Left renal pelvis (tissue), 4 donors: Measurements from ENCODE around the gene GRHL1. TPM values are rescaled to one million over a fixed set of nuclear protein-coding genes. Genes with fewer than 3 reads are reported as not detected.

Experiments used
- DNase-seq, 4 donors: peaks; one replicate each; pipeline ENCODE4 v3.0.0-alpha.2; 2013; ENCODE audit warnings: low read depth in 4 of 4, low spot score in 3 of 4
- polyA plus RNA-seq, 4 donors: library from polyadenylated mRNA; unstranded; fragments of 120-200 nt; gene quantifications; one replicate each; pipeline ENCODE4 v1.2.1, GENCODE V29; 2013; ENCODE audit not compliant: insufficient read length in 4 of 4

The GRHL1 gene
- polyA plus RNA-seq, 4 donors, result 0.86 to 8.0 (median 6.7) TPM

DNA sequence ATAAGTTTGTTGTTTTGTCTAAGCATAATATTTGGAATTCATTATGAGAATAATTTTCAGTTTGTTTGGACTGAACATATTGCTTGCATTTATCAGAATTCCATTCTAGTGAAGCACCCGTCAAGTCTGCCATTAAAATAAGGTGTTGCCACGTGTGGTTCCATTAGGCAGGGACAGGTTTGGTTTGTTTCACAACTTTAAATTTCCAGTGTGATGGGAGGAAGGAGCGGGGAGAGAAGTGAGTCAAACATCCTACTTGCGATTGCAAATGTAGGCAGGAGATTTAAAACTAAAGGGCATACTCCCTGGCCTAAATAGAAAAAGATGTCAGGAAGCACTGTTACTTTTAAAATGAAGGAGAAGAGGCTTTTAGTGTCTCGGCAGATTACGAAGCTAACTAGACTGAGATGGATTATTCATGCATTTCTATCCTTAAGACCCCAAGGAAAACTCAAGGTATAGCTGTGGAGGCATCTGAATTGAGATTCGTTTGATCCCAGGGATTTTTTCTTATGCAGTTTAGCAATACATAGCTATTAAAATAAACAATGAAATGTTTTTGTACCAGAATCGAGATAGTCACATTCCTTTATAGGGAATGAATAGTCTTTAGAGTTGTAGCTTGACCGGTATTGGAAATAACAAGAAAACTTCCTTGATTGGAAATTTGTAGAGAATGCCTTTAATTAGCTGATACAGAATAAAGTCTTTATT is 19.8 kb downstream of the GRHL1 start:
- no peak for DNase-seq

GRCh38 chr2:9971890-9972289 is 20.4 kb downstream of the GRHL1 start:
- no peak for DNase-seq

DNA sequence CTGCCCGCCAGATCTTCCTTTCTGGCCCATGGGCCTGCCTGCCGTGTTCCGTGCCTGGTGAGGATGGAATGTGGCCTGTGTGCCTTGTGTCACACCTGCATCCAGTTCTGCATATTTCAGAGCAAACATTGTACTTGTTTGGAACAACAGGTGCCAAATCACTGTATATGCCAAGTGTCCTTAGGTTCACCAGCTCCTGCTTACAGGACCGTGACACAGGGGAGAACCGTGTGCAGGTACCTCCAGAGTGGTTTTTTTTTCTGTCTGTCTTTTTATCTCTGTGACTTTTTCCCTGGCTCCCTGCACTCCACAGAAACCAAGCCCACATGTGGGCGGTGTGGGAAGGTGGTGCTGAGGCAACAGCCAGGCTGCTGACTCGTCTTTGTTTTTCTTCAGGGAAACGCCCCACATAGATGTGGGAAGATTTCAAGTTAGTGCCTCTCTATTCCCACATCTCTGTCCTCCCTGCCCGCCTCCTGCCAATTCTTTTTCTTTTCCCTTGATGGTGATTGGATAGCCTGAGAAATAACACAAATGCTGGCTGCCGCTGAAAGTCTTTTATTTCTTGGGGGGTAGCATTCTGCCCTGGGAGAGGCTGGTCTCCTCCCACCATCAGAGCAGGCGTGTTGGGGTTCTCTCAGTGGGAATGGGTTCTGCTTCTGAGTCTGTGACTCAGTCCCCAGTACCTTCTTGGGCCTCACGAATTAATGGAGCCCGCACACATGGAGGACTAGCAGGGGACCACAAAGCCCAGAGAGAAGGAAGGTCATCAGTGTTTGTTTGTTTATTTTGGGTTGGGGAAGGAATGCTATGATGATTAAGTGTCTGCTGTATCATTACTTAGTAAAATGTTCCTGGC is 21.4 kb downstream of the GRHL1 start:
- DNase-seq, result no peak

GRCh38 chr2:9973690-9974089 is 22.2 kb downstream of the GRHL1 start:
- no peak for DNase-seq

- no peak for DNase-seq
Observed at GRCh38 chr2:9974343-9974742, 22.9 kb downstream of the GRHL1 start.

DNA sequence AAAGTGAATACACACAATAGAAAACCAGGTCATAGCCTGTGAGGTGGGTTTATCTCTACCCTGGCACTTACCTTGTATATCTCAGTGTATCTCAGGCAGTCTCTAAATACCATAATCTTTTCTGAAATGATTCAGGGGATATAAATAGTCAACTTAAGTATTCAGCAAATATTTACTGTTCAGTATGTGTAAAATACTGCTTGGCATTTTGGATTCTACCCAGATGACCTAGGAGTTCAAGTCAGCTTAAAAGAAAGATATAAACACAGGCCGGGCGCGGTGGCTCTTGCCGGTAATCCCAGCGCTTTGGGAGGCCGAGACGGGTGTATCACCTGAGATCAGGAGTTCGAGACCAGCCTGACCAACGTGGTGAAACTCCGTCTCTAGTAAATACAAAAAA is 23.8 kb downstream of the GRHL1 start:
- DNase-seq, result no peak

- DNase-seq, result no peak
Observed at GRCh38 chr2:9975805-9976447, 24.4 kb downstream of the GRHL1 start.

- DNase-seq, result no peak
Observed at GRCh38 chr2:9979977-9980376, 28.5 kb downstream of the GRHL1 start.

- no peak for DNase-seq
Observed at GRCh38 chr2:9980520-9980919, 29.0 kb downstream of the GRHL1 start.

- no peak for DNase-seq
Observed at GRCh38 chr2:9981655-9982054, 30.2 kb downstream of the GRHL1 start.

GRCh38 chr2:9982248-9982647 is 30.8 kb downstream of the GRHL1 start:
- no peak for DNase-seq

DNA sequence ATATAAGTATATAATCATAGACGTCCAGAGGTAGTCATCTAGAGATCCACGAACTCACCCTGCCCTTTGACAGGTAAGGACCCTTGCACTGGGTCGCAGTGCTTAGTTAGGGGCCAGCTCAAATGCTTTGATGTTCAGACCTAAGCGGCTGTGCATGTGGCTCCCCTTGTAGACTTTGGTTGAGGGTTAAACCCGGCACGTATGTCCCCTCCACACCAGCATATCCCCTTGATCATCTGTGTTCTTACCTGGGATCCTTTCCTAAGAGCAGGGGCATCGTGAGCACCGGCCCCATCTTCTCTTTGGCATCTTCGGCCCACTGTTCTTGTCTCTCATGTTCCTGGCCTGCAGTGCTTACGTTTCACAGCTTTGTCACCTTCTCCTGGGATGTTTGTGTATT is 31.4 kb downstream of the GRHL1 start:
- DNase-seq, result no peak

DNA sequence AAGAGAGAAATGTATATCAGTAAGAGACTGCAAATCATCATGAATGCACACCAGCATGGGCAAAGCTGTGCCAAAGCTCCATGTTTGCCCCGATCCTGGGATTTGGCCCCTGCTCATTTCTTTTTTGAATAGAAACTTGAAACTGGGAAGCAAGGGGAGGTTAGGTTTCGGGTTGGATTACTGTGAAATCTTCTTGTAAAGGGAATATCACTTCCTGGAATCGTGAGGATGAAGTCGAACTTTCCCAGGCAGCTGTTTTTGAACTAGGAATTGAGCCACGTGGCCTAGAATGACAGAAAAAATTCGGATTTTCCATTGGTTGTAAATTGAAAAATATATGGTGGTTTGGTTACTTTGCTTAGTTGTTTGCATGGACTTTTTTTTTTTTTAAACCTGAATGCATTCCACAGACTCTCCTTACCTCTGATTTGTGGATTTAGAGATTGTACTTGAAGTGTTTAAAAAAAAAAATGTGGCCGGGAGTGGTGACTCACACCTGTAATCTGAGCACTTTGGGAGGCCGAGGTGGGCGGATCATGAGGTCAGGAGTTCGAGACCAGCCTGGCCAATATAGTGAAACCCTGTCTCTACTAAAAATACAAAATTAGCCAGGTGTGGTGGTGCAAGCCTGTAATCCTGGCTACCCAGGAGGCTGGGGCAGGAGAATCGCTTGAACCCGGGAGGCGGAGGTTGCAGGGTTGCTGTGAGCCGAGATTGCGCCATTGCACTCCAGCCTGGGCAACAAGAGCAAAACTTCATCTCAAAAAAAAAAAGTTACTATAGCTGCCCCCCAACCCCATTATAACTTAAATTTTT is 32.1 kb downstream of the GRHL1 start:
- no peak for DNase-seq

DNA sequence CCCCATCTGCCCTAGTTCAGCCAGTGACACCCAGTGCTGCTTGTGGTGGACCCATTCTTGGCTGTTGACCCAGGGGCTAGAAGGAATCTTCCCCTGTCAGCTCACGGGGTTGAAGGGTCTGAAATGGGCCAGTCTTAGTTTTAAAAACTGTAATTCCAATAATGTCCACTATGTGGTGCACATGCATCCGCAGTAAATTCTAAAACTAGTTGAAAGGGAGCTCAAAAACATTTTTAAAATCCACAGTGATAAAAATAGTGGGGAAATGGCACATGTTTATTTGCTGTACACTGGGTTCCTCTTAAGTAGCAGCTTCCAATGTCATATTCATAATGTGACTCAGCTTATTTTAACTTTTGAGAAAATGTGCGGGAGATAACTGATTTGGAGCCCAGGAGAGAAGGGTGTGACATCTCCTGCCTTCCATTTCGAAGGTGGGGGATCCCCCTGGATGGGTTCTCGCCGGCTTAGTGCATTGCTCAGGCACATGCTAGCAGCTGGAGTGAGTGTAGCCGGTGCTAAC is 32.8 kb downstream of the GRHL1 start:
- no peak for DNase-seq

DNA sequence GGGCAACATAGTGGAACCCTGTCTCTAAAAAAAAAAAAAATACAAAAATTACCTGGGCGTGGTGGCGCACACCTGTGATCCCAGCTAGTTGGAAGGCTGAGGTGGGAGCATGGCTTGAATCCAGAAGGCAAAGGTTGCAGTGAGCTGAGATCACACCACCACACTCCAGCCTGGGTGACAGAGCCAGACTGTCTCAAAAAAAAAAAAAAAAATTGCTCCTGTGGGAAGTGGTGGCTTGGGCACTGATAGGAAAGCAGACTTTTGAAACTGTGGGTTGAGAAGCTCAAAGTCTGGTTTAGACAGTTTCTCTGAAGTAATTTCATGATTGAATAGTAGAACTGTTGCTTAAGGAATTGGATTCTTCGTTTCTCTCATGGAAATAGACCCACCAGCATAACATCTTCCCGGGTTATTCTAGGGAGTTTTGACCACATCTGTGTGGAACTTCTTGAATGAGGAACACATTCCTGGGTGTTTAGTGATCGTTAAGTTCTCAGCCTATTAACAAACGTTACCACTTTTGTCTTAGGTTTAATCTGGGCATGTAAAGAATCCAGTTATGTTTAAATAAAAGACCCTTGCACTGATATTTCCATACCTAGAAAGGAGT is 33.5 kb downstream of the GRHL1 start:
- DNase-seq, result no peak

DNA sequence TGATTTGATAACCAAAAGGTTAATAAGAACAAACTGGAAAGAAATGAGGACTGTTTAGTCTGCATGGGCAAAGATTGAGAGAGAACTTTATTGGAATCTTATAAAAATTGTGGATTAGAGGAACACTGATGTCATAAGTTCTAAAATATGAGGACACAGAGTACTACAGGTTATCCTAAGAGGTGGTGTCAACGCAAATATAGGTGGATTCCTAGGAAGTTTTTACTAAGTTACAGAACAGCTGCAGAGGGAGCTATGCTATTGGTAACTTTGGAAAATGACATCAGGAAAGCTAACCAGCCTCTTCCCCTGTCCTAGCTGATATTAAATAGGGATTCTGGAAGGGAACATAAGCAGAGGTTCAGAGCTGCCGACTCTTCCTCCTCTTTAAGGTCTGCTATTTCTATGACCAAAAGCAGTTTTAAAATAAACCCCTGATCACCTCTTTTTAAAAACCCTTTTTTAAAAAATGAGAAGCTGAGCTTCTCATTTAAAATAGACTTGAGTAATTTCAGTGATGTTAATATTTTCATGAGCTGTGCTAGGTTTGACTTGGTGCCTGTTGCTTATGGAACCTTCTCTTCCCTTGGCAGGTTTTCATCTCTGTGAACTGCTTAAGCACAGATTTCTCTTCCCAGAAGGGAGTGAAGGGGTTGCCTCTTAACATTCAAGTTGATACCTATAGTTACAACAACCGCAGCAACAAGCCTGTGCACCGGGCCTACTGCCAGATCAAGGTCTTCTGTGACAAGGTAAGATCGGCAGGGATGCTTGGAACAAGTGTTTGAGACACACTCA is 34.2 kb downstream of the GRHL1 start:
- no peak for DNase-seq

DNA sequence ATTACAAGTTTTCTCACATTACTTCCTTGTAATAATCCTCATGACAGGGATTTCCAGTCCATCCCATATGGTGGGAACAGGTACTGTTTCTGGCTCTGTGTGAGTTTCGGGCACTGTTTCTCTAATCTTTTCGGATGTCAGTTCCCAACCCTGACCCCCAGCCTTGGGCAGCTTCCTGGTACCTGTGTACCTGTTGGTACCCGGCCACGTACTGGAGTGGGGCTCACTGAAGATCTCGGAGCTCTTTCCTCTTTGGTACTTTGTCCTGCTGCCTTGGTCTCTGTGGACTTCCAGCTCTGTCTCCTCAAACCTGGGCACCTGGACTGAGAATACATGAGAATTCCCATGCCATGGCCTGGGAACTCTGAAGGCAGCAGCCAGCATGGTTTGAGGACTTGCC is 36.8 kb downstream of the GRHL1 start:
- DNase-seq, result no peak

DNA sequence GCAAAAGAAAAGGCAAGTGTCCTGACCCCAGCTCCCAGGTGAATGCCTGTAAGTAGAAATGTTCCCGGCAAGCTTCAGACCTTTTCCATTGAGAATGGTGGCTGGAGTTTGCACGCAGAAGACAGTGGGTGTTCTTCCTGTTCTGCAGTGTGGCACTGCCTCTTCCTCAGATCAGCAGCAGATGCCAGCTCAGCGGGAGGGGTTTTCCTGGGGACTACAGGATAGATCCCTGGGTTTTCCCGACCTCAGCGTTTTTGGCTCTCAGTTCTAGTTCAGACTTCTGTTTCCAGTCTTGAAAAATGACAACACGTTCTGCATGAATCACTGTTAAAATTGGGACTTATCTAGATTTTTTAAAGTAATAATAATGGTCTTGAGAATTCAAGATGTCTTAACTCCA is 39.2 kb downstream of the GRHL1 start:
- DNase-seq, result no peak

GRCh38 chr2:9991221-9991620 is 39.7 kb downstream of the GRHL1 start:
- no peak for DNase-seq
